Dedifferentiated amniotic fluid mesenchymal stem cell (primary cell): ENCODE results near the gene FGF11.

Source experiments
- DNase-seq: peaks from one replicate; pipeline ENCODE4 v3.0.0-alpha.2; 2016; ENCODE audit errors: extremely low spot score

Gene FGF11

DNA sequence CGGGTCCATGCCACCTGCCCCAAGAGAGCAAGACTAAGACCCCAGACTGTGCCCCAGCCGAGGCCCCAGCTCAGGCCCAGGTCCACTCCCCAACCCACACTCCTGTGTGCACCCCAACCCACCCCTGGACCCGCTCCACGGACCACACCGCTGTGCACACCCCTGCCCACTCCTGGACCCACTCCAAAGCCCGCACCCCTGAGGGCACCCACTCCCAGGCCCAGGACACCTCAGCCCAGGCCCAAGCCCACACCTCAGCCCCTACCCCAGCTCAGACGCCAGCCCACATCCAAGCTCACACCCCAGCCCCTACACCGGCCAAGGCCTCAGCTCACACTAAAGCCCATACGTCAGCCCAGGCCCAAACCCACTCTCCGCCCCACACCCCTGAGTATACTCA, 9.6 kb upstream of the FGF11 start:
- DNase-seq = no peak

DNA sequence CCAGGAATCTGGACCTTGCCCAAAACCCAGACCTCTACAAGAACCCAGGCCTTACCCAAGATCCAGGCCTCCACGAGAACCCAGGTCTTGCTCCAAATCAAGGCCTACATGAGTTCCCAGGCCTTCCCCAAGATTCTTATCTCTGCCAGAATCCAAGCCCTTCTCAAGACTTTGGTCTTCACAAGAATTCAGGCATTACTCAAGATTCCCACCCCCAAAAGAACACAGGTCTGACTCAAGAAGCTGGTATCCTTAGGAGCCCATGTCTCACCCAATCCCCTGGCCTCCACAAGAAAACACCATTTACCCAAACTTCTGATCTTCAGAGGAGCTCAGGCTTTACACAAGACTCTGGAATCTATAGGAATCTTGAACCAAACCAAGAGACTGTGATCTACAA, 8.1 kb upstream of the FGF11 start:
- DNase-seq = no peak

DNA sequence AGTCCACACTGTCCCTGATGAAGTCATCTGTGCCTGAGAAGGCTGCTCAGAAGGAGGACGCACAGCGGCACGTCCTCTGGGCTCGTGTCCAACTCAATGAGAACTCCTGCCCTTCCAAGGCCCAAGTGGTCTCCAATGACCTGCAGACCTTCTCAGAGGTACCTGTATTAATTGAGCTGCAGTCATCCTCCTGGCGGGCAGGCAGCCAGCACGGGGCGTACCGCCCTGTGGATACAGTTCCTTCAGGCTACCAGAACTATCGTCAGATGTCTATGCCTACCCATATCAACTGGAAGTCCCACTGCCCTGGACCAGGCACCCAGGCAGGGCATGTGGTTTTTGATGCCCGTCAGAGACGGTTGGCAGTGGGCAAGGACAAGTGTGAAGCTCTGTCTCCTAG, 7.0 kb upstream of the FGF11 start:
- no peak for DNase-seq

DNA sequence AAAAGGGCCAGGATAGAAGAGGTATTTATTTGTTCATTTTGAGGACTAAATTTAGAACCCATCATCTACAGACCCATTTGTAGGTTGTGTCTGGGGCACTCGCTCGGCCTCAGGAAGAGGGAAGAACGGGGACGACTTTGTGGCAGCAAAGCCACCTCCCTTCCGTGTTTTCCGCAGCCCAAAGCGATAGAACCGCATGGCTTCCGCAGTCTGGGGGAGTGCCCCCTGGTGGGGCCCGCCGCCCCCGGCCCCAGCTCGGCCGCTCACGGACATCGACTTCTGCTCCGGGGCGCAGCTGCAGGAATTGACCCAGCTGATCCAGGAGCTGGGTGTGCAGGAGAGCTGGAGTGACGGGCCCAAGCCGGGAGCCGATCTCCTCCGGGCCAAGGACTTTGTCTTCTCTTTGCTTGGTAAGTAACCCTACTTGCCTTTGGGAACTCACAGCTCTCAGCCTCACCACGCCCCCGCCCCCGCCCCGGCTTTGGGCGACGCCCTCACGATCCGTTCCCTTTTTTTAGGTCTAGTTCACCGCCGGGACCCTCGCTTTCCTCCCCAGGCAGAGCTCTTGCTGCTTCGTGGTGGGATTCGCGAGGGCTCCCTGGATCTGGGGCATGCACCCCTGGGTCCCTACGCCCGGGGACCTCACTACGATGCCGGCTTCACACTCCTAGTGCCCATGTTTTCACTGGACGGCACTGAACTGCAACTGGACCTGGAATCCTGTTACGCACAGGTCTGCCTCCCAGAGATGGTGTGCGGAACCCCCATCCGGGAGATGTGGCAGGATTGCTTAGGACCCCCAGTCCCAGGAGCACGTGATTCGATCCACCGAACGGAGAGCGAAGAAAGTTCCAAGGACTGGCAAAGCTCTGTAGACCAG, 3.4 kb upstream of the FGF11 start:
- DNase-seq = no peak

GRCh38 chr17:7436556-7437368, 2.5 kb upstream of the FGF11 start:
- peak; percentile 42 for DNase-seq

DNA sequence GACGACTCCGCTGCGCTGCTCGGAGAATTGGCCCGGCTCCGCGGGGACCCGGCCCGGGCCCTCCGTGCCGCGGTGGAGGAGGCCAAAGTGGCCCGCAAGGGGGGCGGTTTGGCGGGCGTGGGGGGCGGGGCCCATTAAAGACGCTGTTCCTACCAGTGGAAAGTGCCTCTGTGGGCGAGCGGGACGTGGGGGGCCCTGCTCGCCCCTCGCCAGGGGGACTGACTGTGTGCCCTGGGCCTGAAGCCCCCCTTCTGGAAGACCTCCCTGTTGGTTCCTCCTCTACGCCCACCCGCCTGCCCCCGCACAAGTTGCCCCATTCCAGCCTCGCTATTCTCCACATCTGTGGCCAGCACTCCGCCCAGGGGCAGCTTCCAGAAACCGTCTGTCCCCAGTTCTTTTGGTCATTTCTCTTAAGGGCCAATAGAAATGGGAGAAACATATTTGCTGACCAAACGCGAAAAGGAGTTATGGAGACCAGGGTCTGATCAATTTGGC, 1.9 kb upstream of the FGF11 start:
- no peak for DNase-seq

DNA sequence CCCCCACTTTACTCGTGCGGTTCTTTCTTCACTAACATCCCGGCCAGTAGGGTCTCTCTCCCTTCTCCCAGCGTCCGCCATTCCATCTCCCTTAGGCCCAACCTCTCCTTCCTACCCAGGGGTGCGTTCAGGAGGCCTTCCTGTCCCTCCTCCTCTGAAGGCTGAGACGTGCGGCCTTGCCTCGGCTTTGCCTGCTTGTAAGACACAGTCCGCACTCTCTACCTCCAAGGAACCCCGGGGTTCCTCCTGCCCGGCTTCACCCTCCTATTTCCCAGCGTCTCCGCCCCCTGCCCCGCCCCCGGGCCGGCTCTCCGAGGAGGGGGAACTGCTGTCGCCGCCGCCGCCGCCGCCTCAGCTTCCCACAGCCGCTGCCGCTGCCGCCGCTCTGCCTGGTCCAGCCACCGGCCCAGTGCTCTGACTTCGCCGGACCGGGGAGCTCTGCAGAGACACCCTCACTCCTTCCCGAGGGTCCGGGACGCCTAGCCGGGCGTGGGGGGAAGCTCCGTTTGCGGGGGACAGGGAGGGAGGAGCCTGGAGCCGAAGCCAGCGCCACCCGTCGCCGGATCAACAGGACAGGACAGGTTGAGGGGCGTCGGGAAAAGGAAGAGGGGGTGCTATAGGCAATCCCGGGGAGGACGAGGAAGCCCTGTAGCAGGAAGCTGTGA, 1.2 kb upstream of the FGF11 start:
- no peak for DNase-seq

- DNase-seq = no peak
Measured at GRCh38 chr17:7438656-7439460, 454 bp upstream of the FGF11 start.

DNA sequence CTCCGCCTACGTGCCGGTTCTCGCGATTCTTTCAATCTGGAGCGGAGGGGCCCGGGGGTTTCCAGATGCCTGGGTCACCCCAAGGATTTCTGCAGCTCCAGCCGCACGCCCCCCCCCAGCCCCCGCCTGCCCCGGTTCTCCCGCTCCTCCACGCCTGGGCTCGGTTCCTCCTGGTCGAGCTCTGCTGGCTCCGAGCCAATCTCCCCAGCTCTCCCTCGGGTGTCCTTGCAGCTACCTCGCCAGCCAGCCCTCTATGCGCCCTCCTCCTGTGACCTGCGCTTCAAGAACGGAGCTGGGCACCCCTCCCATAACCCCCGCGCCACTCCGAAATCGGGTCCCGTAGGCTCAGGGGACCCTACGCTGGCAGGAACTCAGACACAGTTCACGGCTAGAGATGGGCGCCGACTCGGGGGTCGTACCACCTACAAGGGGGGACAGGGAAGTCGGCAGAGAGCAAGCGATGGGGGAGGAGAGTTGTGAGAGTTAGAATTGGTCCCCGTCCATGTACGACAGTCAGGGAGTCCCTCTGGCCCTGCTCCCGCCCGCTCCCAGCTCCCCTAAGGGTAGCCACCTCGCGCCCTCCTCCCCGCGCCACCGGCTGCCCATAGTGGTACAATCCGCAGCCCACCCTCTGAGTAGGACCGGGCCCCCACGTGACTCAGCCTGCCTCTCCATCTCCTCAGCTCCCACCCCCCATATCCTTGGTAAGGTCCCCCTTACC, 961 bp downstream of the FGF11 start:
- no peak for DNase-seq

DNA sequence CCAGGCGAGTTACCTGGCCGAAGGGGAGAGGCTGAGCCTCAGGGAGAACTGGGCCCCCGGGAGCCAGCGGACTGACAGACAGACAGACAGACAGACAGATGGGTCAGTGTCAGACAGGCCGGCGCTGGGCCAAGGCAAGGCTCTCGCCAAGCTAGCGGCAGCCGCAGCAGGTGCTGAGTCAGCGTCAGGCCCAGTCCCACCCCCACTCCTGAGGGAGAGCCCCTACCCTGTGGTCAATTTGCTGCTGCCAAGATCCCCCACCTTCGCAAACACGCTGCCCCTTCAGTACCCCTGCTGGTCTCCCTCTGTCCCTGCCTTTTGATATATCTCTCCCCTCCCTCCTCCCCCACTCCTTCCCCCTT, 1.5 kb downstream of the FGF11 start:
- DNase-seq = no peak

GRCh38 chr17:7441266-7441665, 2.0 kb downstream of the FGF11 start:
- no peak for DNase-seq

GRCh38 chr17:7442142-7442541, 2.8 kb downstream of the FGF11 start:
- no peak for DNase-seq

DNA sequence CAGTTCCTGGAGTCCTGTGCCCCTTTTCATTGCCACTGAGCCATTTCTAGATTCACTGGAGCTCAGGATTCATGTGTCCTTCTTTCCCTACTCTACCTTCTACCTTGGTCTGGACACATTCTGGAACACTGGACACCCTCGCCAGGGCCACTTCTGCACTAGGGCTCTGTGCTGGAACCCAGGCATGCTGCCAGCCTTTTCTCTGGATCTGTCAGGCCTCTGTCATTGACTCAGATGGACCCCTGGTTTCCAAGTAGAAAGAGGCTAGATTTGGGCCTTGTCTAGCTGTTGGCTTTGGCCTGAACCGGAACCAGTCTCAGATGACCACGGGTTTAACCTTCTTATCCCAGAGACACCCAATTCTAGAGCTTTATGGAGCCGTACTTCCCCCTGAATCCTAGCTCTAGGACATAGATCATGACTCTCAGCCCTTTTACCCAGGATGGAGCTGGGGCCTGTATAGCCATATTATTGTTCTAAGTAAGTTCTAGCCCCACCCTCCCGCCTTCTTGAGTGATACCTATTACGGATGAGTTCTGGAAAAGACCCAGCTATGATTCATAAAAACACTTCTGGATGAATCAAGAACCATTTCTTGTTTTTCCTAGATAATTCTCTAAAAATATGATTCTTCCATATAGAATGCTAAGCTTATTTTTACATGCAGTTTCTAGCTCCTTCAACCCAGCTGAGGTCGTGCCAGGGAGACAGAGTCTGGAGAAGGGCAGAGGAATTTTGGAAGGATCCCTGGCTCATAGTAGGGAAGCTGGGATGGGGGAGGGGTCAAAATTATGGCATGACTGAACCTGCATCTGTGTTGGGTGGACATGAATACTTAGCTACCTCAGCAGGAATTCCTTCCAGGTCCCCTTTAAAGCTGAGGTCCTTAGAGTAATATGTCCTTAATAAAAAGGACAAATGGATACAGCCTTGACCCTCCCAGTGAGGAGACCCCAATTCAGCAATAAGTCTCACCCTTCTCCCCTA, 4.5 kb downstream of the FGF11 start:
- no peak for DNase-seq

DNA sequence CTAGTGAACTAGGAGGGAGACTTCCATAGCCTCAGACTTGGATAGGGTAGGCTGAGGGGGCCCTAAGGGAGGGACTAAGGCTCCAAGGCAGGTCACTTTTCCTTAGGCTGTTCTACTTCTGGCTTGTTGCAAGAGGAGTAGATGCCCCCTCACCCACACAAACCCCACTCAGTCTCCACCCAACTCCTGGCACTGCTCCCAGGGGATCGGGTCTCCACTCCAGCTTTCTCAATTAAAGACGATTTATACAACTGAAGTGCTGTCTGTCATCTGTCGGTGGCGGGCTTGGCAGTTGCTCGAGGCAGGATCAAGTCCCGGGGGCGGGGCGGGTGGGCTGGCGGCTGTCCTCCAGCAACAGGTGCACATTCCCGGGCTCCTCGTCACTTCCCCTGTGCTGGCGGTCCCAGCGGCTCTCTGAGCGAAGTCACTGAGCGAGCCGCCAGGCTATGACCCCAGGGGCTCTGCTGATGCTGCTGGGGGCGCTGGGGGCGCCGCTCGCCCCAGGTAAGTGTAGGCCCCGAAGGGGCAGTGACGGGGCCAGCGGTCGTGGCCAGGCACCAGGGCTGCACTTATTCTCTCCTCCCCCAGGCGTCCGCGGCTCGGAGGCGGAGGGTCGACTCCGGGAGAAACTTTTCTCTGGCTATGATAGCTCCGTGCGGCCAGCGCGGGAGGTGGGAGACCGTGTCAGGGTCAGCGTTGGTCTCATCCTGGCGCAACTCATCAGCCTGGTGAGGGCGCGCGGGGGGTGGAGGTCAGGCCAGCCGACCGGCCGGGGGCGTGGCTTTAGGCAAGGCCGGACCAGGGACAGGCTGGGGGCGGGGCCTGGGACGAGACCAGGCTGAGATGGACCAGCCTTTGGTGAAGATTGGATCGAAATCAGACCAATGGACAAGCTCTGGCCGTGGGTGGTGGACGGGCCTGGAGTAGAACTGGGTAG, 5.6 kb downstream of the FGF11 start, which contains the start of gene CHRNB1:
TSS of gene CHRNB1 (plus strand) at position 380 of the 937 bp plus-strand sequence. CDS start at position 447, 67 bp downstream.
- no peak for DNase-seq

DNA sequence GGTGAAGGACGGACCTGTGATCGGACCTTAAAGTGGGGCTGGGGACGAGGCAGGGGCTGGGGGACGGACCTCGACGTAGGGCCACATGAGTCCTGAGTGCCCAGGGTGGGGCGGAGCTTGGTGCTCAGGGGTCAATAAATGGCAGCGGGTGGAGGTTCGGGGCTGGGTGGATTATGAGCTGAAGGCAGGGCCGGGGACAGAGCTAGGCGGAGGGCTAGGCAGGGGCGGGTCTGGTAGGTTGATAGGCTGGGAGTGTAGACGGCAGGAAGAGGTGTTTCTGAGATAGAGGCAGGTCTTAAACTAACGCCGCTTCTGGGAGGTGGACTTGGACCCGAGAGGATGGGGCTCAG, 6.3 kb downstream of the FGF11 start:
- no peak for DNase-seq

- no peak for DNase-seq
Measured at GRCh38 chr17:7448461-7448860, 9.1 kb downstream of the FGF11 start.

- DNase-seq = no peak
Measured at GRCh38 chr17:7459961-7460545, 20.7 kb downstream of the FGF11 start.
